ENCODE results near the gene NEXN.

The NEXN gene

GRCh38 chr1:77958850-77959249 lies 70.4 kb downstream of the NEXN start:
- Histone ChIP-seq H3K27me3 (ENCODE audit: control insufficient read depth, low read length) (no peaks in the 10 kb centered on the region), H3K9me3 (ENCODE audit: control insufficient read depth, insufficient read depth, low read length) (no peaks in the 10 kb centered on the region), H3K27ac (ENCODE audit: low read depth, low read length) (no peak overlapping the region), H3K4me3 (ENCODE audit: low read length) (no peak overlapping the region), H3K9me2 (replicated peaks; ENCODE audit: control insufficient read depth, low read length) (no peaks in the 10 kb centered on the region), H3K4me1 (ENCODE audit: control insufficient read depth, low read length) (peaks cover 5% of the 10 kb centered on the region; the same call in 1 of the 2 replicates), H3K36me3 (ENCODE audit: control insufficient read depth, low read length) (peaks cover 97% of the 10 kb centered on the region), H3F3A (ENCODE audit: control insufficient read depth, insufficient read depth) (no peaks in the 10 kb centered on the region), H3K79me2 (ENCODE audit: control insufficient read depth, low read length) (peaks cover 46% of the 10 kb centered on the region), H4K20me1 (ENCODE audit: control insufficient read depth, insufficient read depth, low read depth, low read length) (peaks cover 7% of the 10 kb centered on the region; the same call in 1 of the 2 replicates), H3K4me2 (ENCODE audit: low read length) (no peak overlapping the region)
- TF ChIP-seq CTCF (IDR thresholded peaks at IDR 0.05; ENCODE audit: low read depth, low read length, poor library complexity, severe bottlenecking) (no peak), EZH2phosphoT487 (IDR thresholded peaks at IDR 0.05; ENCODE audit: borderline replicate concordance, low read length) (no peak)

GRCh38 chr1:77961392-77961791 lies 73.0 kb downstream of the NEXN start:
- H3F3A ChIP-seq (ENCODE audit: control insufficient read depth, insufficient read depth) = peaks cover 3% of the 10 kb centered on the region; the same call in 1 of the 2 replicates
- no peaks in the 10 kb centered on the region for H3K9me2 ChIP-seq (replicated peaks; ENCODE audit: control insufficient read depth, low read length)
- no peak for TF ChIP-seq EZH2phosphoT487 (IDR thresholded peaks at IDR 0.05; ENCODE audit: borderline replicate concordance, low read length)
- no peak for TF ChIP-seq CTCF (IDR thresholded peaks at IDR 0.05; ENCODE audit: low read depth, low read length, poor library complexity, severe bottlenecking)
- peaks cover 96% of the 10 kb centered on the region for H3K36me3 ChIP-seq (ENCODE audit: control insufficient read depth, low read length)
- no peak overlapping the region for H3K27ac ChIP-seq (ENCODE audit: low read depth, low read length)
- H3K9me3 ChIP-seq (ENCODE audit: control insufficient read depth, insufficient read depth, low read length) = no peaks in the 10 kb centered on the region
- no peaks in the 10 kb centered on the region for H3K4me1 ChIP-seq (ENCODE audit: control insufficient read depth, low read length)
- H3K4me2 ChIP-seq (ENCODE audit: low read length) = no peak overlapping the region
- H3K27me3 ChIP-seq (ENCODE audit: control insufficient read depth, low read length) = no peaks in the 10 kb centered on the region
- peaks cover 7% of the 10 kb centered on the region; the same call in 1 of the 2 replicates for H4K20me1 ChIP-seq (ENCODE audit: control insufficient read depth, insufficient read depth, low read depth, low read length)
- peaks cover 50% of the 10 kb centered on the region for H3K79me2 ChIP-seq (ENCODE audit: control insufficient read depth, low read length)
- no peak overlapping the region for H3K4me3 ChIP-seq (ENCODE audit: low read length)

- Histone ChIP-seq H3F3A (ENCODE audit: control insufficient read depth, insufficient read depth) (peaks cover 14% of the 10 kb centered on the region), H3K79me2 (ENCODE audit: control insufficient read depth, low read length) (peaks cover 77% of the 10 kb centered on the region), H3K9me3 (ENCODE audit: control insufficient read depth, insufficient read depth, low read length) (no peaks in the 10 kb centered on the region), H3K27me3 (ENCODE audit: control insufficient read depth, low read length) (no peaks in the 10 kb centered on the region), H4K20me1 (ENCODE audit: control insufficient read depth, insufficient read depth, low read depth, low read length) (peaks cover 11% of the 10 kb centered on the region), H3K27ac (ENCODE audit: low read depth, low read length) (no peak overlapping the region), H3K9me2 (replicated peaks; ENCODE audit: control insufficient read depth, low read length) (no peaks in the 10 kb centered on the region), H3K36me3 (ENCODE audit: control insufficient read depth, low read length) (peaks cover 99% of the 10 kb centered on the region), H3K4me1 (ENCODE audit: control insufficient read depth, low read length) (no peaks in the 10 kb centered on the region), H3K4me2 (ENCODE audit: low read length) (no peak overlapping the region), H3K4me3 (ENCODE audit: low read length) (no peak overlapping the region)
- no peak for TF ChIP-seq CTCF (IDR thresholded peaks at IDR 0.05; ENCODE audit: low read depth, low read length, poor library complexity, severe bottlenecking)
- no peak for TF ChIP-seq EZH2phosphoT487 (IDR thresholded peaks at IDR 0.05; ENCODE audit: borderline replicate concordance, low read length)
Measured at GRCh38 chr1:77966291-77966690, 77.9 kb downstream of the NEXN start.
